ENCODE results near the gene XYLT2. TPM values are rescaled to one million over a fixed set of nuclear protein-coding genes. Genes with fewer than 3 reads are reported as not detected.

Gene XYLT2
- total RNA-seq, 1 experiment from 2014 or later, result 26.4 TPM

DNA sequence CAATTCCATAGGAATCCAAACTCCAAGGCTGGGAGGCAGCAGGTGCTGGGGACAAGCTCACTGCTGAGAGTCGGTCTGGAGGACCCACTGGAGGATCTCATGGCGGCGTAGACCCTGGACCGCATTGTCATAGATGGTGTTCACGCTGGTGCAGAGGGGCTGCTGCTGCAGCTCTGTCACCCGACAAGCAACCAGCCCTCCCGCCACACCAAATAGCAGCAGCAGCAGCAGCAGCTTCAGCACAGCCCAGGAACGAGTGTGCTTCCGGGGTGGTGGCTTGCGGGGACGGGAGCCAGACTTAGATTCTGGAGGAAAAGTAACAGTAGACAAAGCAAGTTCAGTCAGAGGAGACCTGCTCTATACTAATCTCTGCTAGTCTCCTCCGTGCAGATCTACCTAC lies 37.0 kb downstream of the XYLT2 start:
- DNase-seq, result no peak
- WGBS (ENCODE audit: extremely low coverage, insufficient read length, low lambda C conversion rate), result no CpG with 5 or more reads among the region's 12 CpGs
- H3K27ac Mint-ChIP-seq, result no peak overlapping the region

More for the DNA sequence above, 37.0 kb downstream of the XYLT2 start:
- Histone ChIP-seq H3K56ac (ENCODE audit: insufficient read length, low read depth, low read length) (no peak overlapping the region), H3K18ac (ENCODE audit: insufficient read length, low read depth, low read length) (no peak overlapping the region), H4K8ac (replicated peaks; ENCODE audit: insufficient read length, low read depth, low read length) (no peak overlapping the region), H3K14ac (ENCODE audit: insufficient read depth, low read length) (no peak overlapping the region), H4K91ac (ENCODE audit: insufficient read length, low read depth, low read length) (no peak overlapping the region), H3K23ac (ENCODE audit: insufficient read length, low read depth, low read length) (no peak overlapping the region), H2BK15ac (ENCODE audit: low read depth, low read length) (no peak overlapping the region), H4K5ac (ENCODE audit: insufficient read length, low read depth, low read length) (no peak overlapping the region), H3K27me3 (ENCODE audit: insufficient read depth, low read length) (no peaks in the 10 kb centered on the region), H2BK5ac (ENCODE audit: insufficient read length, low read length) (no peak overlapping the region), H3T11ph (ENCODE audit: low read length) (no peak overlapping the region), H3K9ac (ENCODE audit: extremely low read depth, insufficient read length, low read length) (no peak overlapping the region), H3K79me1 (ENCODE audit: insufficient read depth, low read depth, low read length, poor library complexity, severe bottlenecking) (no peaks in the 10 kb centered on the region), H3K9me3 (ENCODE audit: control insufficient read depth, low read depth, low read length) (no peaks in the 10 kb centered on the region), H3K79me2 (ENCODE audit: insufficient read depth, low read length) (no peaks in the 10 kb centered on the region), H3K23me2 (ENCODE audit: insufficient read length, low read depth, low read length, poor library complexity, severe bottlenecking) (no peaks in the 10 kb centered on the region), H2AK5ac (ENCODE audit: insufficient read length, low read length) (no peak overlapping the region), H4K20me1 (ENCODE audit: control insufficient read depth, insufficient read depth, insufficient read length) (no peaks in the 10 kb centered on the region), H2AFZ (ENCODE audit: low read length) (no peak overlapping the region), H2BK120ac (ENCODE audit: low read depth, low read length, poor library complexity, severe bottlenecking) (no peak overlapping the region), H3K4ac (ENCODE audit: low read depth, low read length) (no peak overlapping the region), H2BK12ac (ENCODE audit: insufficient read length, low read depth, low read length) (no peak overlapping the region), H2BK20ac (ENCODE audit: low read depth, low read length, poor library complexity, severe bottlenecking) (no peak overlapping the region), H3K4me2 (ENCODE audit: insufficient read depth, insufficient read length, low read length) (no peak overlapping the region), H3K4me1 (ENCODE audit: insufficient read depth, low read length) (no peaks in the 10 kb centered on the region), H3K27ac (ENCODE audit: insufficient read length, low read depth, low read length) (no peak overlapping the region)
- Mint-ChIP-seq H3K36me3 (ENCODE audit: insufficient read depth in 1 of 3, low read depth in 3 of 3) (peaks cover 30 to 93% (median 86%) of the 10 kb centered on the region in 3 experiments; a peak in 6 of 7 replicates), H3K27me3 (ENCODE audit: low read depth) (no peaks in the 10 kb centered on the region), H3K4me1 (no peaks in the 10 kb centered on the region), H3K4me3 (no peak overlapping the region), H3K9me3 (no peaks in the 10 kb centered on the region)
- TF ChIP-seq, protein P1, sequence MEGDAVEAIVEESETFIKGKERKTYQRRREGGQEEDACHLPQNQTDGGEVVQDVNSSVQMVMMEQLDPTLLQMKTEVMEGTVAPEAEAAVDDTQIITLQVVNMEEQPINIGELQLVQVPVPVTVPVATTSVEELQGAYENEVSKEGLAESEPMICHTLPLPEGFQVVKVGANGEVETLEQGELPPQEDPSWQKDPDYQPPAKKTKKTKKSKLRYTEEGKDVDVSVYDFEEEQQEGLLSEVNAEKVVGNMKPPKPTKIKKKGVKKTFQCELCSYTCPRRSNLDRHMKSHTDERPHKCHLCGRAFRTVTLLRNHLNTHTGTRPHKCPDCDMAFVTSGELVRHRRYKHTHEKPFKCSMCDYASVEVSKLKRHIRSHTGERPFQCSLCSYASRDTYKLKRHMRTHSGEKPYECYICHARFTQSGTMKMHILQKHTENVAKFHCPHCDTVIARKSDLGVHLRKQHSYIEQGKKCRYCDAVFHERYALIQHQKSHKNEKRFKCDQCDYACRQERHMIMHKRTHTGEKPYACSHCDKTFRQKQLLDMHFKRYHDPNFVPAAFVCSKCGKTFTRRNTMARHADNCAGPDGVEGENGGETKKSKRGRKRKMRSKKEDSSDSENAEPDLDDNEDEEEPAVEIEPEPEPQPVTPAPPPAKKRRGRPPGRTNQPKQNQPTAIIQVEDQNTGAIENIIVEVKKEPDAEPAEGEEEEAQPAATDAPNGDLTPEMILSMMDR (conservative IDR thresholded peaks at IDR 0.05), result no peak
